ENCODE results near the gene CRACR2B.
A peak's percentile ranks its signal among the peaks of the same experiment; 100 is the strongest.

CRACR2B gene

DNA sequence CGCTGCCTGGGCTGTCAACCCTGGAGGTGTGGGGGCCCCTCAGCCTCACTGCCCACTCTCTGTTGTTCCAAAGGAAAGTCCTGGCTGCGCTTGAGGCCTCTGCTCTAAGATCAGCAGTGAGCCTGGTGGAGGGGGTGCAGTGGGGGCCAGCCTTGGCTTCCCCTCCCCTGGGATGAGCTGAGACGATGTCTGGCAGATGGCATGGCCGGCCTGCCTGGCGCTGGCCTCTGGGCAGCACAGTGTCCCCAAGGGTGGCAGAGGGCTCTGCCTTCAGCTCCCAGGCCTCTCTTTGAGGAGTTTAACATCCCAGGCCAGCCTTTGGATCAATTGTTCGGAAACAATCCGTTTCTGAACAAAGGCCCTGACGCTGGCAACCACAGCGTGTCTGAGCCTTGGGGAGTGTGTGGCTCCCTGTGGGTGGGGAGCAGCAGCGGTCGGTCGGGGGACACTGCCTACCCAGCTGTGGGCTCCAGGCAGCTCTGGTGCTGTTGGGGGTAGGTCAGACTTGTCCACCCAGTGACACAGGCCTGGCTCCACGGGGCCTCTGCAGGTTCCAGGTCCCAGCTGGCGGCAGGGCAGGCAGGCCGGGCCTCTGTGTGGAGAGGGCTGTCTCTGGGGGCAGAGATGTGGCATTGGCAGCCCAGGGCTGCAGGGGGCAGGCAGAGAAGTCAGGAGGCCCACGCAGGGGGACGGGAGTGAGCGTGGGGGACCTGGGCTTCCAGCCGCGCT lies 27.0 kb downstream of the CRACR2B start:
- DNase-seq (ENCODE audit: low spot score) = no peak

DNA sequence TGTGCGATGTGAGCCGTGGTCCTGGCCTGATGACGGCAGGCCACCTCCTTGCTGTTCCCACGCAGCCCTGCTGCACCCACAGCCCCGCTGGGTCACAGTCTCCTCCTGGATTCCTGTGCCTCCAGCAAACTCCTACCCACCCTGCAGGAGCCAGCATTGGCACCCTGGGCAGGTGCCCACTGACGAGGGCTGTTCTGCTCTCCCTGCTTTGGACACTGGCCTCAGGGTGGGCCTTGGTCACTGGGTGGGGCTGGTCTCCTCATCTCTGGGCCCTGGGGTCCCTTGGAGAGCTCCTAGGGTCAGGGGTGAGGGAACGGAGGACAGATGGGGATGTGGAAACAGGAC lies 27.6 kb downstream of the CRACR2B start:
- DNase-seq (ENCODE audit: low spot score) = no peak

DNA sequence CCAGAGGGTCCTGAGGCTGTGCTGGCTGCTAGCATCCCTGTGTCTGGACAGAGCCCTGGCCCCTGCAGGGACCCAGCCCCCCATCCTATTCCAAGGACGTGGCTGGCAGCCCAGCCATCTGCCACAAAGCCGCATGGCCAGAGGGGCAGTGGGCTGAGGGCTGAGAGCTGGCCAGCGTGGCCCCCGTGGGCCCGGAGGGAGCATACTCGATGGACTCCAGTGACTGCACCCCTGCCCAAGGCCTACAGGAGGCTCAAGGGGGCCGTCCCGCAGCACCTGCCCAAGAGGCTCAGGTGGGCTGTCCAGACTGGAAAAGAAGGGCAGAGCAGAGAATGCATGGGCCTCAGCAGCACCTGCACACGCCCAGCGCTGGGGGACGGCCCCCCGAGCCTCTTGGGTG lies 28.1 kb downstream of the CRACR2B start:
- DNase-seq (ENCODE audit: low spot score) = no peak

DNA sequence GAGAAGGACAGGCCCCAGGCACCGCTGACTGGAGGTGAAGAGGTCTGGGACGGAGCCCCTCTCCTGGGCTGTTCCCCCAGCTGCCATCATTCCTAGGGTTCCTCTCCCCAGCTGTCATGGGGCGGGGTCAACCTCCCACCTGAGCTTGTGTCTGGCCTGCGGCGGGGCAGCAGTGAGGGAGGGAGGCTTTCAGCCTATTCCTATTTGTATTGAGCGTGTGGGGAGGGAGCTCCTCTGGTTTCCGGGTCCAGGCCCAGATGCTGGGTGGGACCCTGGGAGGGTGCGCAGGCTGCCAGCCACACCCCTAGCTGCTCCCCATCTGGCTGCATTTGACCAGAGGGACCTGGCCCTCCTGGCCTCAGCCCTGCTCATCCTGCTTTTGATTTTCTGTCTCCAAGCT lies 28.7 kb downstream of the CRACR2B start:
- DNase-seq (ENCODE audit: low spot score) = no peak

DNA sequence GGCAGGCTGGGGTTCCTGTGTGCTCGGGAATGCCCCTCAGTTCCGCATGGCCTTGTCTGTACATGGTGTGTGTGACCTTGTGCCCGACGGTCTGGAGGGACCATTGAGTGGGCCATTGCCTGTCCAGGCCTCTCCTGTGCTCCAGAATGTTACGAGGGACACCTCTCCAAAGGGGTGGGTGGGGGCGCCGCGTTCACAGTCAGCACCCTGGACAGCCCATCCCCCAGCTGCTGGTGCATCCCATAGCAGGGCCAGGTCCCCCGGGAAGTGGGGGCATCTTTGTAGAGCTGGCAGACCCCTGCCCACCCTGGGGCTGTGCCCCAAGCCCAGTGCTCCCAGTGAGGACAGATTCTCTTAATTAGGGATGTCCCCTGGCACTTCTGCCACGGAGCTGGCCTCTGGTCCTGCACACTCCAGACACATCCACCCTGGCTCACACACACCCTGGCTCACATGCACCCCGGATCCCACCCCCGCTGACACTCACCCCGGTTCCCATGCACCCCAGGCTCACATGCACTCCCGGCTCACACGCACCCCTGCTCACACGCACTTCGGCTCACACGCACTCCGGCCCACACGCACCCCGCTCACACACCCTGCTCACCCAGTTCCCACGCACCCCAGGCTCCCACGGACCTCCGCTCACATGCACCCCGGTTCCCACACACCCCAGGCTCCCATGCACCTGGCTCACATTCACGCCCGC lies 30.5 kb downstream of the CRACR2B start:
- no peak for DNase-seq (ENCODE audit: low spot score)

DNA sequence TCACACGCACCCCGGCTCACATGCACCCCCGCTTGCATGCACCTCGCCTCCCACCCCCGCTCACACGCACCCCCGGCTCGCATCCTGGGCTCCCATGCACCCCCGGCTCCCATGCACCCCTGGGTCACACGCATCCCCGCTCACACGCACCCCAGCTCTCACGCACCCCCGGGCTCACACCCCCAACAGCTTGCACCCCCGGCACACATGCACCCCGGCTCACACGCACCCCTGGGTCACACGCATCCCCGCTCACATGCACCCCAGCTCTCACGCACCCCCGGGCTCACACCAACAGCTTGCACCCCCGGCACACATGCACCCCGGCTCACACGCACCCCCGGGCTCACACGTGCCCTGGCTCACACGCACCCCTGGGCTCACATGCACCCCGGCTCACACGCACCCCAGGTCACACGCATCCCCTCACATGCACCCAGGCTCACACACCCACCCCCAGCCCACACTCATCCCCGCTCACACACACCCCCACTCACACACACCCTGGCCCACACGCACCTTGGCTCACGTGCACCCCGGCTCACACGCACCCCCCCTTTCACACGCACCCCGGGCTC lies 31.1 kb downstream of the CRACR2B start:
- DNase-seq (ENCODE audit: low spot score) = no peak

DNA sequence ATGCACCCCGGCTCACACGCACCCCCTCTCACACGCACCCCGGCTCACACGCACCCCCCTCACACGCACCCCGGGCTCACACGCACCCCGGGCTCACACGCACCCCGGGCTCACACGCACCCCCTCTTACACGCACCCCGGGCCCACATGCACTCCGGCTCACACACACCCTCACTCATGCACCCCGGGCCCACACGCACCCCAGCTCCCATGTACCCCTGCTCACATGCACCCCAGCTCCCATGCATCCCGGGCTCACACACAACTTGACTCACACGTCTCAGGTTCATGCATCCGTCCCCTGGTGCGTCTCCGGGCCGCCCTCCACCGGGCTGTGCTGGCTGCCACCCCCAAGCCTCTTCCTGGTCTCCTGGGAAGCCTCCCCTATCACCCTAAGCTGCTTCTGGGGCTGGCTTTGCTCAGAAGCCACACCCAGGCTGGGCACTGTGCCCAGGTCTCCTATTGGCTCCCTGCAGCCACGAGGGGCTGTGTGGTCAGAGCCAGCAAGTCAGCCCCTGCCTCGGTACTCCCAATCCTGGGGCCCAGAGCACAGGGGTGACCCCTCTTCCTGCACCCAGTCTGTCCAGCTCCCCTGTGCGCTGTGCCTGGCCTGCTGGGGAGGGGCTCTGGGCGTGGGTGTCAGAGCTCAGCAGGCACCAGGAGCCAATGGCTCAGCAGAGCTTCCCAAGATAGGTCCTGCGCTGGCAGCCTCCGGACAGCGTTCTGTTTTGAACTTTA lies 31.8 kb downstream of the CRACR2B start:
- peak; percentile 40 for DNase-seq (ENCODE audit: low spot score)

DNA sequence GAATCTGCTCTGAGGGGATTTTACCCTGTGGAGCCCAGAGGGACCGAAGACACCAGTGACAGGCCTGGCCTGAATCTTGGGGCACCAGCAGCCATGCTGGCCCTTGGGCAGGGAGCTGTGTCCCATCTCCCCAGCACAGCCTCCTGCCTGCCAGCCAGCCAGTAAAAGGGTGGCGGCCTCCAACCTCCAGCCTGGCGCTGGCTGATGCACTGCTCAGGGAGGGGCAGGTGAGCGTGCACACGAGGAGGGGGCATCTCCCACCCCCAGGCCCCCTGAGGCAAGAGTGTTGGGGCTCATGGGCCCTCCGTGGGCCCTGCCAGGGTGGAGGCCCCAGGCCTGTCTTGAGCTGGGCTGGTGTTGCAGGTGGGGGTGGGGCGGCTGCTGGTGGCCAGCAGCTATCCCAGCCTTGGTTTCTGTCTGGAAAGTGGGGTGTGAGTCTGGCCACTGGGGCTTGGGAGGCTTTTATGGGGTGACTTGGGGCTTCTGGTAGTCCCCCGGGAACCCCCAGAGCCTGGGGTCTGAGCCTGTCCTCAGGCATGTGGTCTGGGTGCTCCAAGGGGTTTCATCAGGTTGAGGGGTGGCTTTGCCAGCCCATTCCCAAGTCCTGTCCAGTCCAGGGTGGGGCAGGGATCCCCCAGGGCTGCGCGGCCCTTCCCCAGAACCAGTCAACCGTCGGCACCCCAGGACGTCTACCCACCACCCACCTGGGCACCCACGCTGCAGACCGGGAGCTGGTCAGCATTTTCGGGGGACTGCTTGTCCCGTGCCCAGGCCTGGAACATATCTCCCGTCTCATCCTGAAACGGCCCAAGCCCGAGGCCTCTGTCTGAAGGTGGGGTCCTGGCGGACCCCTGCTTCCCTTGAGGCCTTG lies 32.8 kb downstream of the CRACR2B start:
- no peak for DNase-seq (ENCODE audit: low spot score)

DNA sequence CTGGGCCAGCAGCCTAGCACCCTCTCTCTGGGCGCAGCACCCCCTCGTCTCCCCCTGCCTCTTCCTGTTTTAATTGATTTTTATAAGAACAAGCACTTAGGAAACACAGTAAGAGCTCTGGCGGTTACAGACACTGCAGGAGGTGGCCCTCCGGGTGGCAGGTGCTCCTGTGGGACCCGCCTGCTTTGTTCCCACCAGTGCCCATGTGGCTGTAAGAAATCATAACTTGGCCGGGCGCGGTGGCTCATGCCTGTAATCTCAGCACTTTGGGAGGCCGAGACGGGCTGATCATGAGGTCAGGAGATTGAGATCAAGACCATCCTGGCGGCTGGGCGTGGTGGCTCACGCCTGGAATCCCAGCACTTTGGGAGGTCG lies 33.4 kb downstream of the CRACR2B start:
- no peak for DNase-seq (ENCODE audit: low spot score)

DNA sequence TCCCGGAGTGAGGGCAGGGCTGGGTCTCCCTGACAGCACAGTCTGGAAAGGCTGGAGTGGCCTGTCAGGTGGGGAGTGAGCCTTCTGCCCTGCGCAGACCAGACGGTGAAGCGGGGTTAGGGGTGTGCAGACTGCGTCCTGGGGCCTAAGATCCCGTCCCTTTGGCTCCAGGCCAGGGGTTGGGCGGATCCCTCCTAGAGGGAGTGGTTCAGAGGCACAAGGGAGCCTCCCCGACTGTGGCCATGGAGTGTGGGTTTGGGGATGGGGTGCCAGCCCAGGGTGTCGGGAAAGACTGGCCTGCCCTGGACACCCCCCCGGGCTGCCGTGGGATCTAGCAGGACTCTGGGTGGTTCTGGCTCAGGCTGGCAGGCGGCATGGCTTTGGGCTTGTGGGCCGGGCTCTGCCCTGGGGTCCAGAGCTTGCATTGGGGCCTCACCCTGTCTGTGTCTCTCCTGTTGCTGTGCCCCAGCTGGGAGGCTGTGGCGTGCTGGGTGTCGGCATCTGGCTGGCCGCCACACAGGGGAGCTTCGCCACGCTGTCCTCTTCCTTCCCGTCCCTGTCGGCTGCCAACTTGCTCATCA lies 34.5 kb downstream of the CRACR2B start:
- no peak for DNase-seq (ENCODE audit: low spot score)

DNA sequence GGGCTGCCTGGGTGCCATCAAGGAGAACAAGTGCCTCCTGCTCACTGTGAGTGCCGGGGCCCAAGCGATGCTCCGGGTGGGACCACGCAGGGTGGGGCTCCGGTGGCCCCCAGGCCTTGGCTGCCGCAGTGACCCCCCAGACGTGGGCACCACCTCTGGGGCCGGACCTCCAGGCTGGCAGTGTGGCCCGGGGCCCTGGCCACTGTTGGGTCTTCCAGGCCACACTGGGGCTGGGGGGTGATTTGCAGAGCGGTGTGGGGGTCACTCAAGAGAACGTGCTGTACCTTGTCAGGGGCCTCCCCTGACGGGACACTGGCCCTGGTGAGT lies 34.9 kb downstream of the CRACR2B start:
- DNase-seq (ENCODE audit: low spot score) = no peak

DNA sequence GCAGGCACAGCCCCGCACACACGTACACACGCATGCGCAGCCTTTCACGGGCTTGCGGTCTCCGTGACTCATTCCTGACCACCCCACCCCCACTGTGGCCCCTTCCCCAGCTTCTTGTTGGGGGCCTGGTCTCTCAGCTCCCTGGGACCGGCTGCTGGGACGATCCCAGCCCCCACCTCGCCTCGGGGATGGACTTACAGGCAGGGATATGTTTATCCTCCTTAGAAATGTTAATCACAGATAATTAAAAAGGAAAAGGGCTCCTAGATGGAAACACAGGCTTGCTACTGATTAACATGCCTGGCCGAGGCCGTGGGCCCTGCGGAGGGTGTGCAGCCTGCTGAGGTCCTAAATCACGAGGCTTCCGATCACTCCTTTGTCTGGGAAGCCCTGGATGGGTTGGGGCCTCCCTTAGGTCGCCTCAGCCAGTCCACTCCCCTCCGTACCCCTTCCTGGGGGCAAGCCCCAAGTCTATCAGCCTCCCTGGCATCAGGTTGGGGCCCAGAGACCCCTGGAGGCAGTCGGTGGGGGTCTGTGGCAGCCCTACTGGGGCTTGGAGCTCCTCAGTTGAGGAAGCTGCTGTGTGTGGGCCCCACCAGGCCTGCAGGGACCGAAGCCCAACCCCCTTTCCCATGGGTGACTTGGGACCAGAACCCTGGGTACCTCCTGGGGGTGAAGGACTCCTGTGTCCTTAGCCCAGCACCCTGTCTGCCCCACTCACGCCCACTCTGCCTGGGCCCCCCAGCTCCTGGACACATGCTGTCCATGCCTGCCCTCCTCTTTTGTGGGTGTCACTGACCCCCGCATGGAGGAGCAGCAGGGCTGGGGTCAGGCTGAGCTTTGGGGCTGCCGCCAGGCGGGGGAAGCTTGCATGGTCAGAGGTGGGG lies 35.5 kb downstream of the CRACR2B start:
- DNase-seq (ENCODE audit: low spot score) = no peak

DNA sequence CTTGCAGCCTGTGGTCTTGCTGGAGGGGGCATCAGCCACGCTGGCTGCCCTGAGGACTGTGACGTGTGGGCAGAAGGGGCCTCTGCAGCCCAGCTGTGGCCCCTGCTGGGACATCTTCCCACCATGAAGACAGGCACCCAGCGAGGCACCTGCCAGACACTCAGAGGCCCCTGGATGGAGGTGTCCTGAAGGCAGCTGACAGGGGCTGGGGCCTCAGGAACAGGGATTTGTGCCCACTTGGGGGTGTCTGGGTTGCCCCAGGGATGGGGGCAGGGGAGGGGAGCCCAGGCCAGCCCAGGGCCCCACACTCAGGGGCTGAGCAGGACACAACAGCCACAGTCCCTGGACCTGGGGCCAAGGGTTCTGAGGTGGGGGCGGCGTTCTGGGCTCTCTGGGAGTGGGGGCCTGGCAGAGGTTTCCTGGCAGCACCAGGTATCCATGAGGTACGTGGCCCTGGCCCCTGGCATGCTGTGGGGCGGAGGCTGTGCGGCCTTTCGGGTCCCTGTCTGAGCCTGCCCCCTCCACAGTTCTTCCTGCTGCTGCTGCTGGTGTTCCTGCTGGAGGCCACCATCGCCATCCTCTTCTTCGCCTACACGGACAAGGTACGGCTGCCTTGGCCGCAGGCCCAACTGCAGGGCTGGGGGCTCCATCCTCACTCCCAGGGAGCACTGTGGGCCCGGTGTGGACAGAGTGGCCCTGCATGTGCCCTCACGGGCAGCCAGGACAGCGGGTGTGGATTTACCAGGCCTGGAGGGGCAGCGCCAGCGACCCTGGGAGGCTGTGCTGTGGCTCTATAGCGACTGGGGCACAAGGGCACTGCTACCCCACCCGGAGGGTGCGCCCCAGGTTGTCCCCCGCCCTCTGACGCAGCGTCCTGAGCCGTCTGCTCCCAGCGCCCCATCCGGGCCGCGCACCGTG lies 36.5 kb downstream of the CRACR2B start:
- no peak for DNase-seq (ENCODE audit: low spot score)

DNA sequence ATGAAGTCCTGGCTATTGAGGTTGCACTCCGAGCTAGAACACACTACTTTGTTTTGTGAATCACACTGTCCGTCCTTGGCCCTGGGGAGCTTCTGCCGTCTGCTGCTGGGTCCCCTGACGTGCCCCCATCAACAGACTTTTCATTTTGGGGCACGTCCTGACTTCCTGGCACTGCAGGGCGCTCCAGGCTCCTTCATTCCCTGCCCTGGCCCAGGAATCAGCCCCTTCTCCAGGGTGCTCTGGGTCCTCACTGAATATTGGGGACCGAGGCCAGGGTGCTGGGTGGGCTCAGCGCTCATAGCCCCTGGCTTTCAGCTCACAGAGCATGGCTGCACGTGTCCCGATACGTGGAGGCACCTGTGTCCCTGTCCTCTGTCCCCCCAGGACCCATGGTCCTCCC lies 37.2 kb downstream of the CRACR2B start:
- no peak for DNase-seq (ENCODE audit: low spot score)

DNA sequence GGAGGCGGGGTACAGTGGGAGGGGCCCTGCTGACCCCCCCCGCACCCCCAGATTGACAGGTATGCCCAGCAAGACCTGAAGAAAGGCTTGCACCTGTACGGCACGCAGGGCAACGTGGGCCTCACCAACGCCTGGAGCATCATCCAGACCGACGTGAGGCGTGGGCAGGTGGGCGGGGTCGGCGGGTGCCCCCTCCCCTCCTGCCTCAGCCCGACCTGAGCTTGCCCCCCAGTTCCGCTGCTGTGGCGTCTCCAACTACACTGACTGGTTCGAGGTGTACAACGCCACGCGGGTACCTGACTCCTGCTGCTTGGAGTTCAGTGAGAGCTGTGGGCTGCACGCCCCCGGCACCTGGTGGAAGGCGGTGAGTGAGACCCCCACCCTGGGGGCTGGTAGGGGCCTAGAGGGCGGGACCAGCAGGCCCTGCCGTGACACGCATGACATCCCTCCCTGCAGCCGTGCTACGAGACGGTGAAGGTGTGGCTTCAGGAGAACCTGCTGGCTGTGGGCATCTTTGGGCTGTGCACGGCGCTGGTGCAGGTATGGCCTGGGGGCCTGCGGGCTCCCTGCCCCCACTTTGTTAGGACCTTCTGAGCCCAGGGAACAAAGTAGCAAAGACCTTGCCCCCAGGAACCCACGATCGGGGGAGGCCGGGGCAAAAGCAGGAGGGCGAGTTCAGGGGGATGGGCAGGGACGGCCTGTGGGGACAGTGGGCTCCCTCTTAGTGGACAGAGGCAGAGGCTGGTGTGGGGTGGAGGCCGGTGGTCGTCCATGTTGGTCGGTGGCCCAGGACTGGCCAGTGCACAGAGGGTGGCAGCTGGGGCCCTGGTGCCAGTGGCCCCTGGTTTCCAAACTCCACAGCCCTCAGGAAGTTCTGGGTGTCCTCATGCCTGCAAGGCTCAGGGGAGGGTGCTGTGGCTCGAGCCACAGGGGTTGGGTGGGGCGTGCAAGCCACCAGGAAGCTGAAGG lies 38.0 kb downstream of the CRACR2B start:
- no peak for DNase-seq (ENCODE audit: low spot score)

DNA sequence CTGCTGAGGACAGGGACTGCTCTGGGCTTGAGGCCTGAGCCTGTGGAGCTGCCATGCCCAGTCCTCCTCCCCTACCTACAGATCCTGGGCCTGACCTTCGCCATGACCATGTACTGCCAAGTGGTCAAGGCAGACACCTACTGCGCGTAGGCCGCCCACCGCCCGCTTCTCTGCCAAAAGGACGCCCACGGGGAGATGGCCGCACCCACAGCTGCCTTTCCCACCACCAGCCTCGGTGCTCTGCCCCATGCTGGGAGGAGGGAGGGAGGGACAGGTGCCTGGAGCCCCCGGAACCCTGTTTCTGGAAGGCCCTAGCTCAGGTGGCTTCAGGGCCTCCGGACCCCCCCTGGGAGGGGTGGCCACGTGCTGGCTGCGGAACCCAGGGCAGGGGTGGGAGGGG lies 38.8 kb downstream of the CRACR2B start:
- DNase-seq (ENCODE audit: low spot score) = no peak

DNA sequence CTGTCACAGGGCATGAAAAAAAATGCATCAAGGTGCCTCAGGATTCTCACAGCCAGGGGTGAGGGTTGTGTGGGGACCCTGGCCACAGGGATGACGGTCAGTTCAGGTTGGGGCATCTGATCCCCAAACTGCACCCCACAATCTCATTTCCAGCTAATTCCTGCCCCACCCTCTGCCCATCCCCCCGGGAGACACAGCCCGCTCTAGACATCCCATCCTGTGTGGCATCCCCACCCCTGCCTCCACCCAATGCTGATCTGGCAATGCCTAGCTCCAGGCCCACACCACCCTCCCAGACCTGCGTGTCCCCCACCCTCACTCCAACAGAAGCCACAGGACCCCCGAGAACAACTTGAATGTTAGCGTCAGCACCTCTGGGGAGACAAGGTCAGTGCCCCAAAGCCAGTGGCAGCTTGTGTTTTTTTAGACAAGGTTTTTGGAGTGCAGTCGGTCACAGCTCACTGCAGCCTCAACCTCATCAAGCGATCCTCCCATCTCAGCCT lies 40.2 kb downstream of the CRACR2B start:
- DNase-seq (ENCODE audit: low spot score) = no peak

DNA sequence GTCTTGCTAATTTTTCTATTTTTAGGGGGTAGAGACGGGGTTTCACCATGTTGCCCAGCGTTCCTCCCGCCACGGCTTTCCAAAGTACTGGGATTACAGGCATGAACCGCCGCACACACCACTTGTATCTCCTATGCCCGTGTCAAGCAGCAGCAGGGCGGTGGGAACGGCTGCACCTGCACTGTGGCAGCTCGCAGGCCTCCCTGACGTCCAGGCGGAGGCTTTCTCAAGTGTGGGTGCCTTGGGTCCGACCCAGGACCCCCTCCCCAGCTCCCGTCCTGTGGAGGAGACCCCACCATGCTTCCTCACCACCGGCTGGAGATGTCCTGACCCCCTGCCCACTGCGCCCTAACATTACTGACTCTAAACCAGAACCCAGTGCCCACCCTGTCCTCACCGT lies 40.7 kb downstream of the CRACR2B start:
- DNase-seq (ENCODE audit: low spot score) = no peak
